HG03060 (cell line): ENCODE measurements around the gene SERPING1.

Experiments
- ATAC-seq: cut with Tn5 transposase; IDR thresholded peaks from one replicate; pipeline ENCODE4 v1.9.1; 2021; ENCODE audit warnings: low read depth, moderate number of reproducible peaks; ENCODE audit not compliant: unreplicated experiment

The SERPING1 gene

GRCh38 chr11:57635246-57635645 is 37.8 kb downstream of the SERPING1 start:
- no peak for ATAC-seq

DNA sequence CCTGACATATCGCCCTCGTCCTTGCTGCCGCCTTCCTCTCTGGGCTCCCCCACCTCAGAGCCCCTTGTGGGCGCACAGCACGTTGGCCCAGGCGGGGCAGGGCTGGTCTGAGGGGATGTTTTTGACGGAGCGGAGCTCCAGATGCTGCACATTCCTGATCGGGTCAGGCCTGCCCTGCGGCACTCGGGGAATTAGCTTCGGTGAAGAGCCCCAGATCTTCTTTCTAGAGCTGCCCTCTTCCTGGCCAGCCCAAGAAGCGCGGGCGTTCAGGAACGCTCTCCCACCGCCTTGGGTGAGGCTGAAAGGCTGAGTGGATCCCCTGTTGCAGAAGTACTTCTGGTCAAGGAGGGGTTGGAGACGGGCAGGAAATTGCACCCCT is 40.1 kb downstream of the SERPING1 start:
- ATAC-seq, result no peak

DNA sequence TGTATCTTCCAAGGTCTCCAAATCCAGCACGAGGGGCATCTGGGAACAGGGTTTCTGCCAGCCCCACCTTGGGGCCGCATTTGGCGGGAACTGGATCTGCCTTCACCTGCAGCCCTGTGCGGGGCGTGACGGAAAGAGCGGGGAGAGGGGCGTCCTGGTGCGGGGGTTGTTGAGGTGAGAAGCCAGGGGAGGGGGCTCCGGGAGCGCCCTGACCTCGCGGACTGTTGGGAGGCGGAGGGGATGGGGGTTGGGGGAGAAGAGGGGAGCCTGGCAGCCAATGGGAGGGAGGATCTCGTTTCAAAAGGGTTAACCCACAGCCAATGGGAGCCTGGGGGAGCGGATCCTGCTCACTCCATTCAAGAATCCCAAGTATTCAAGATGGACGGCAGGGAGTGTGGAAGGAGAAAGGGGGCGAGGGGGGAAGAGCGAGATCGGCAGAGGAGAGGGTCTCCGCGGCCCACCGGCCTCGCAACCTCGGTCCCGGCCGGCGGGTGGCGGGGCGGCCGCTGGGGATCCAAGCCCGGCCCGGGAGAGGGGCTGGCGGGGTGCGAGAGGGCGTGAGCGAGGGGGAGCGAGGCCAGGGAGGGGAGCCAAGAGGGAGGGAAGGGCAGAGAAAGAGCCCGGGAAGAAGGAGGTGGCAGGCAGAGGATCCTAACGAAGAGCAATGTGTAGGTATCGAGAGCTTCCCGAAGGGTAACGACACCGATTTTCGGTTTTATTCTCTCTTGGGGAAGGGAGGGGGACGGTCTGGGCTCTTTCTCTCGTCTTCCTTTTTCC is 40.7 kb downstream of the SERPING1 start:
- ATAC-seq, result no peak

DNA sequence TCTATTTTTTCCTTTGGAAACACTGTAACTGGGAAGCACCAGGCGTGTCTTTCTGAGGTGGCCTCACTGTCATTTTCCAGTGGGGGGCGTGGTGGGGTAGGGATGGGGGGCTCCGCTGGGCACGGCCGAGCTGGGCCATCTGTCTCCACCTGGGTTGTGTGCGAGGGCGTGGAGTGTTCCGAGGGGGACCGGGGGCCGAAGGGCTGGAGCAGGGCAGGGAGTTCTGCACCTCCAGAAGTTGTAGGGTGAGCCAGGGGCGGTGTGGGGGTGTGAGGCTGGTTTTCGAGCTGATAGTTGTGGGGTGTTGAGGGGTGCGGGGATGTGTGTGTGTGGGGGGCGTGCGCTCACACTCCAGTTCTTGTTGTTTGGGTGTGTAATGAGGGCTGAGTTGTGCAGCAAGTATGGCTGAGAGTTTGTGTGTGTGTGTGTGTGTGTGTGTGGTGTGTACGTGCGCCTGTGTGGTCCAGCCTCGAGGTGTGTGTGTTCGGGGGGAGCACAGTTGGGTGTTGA is 41.4 kb downstream of the SERPING1 start:
- ATAC-seq, result no peak

- no peak for ATAC-seq
Observed at GRCh38 chr11:57639321-57640067, 42.0 kb downstream of the SERPING1 start.

DNA sequence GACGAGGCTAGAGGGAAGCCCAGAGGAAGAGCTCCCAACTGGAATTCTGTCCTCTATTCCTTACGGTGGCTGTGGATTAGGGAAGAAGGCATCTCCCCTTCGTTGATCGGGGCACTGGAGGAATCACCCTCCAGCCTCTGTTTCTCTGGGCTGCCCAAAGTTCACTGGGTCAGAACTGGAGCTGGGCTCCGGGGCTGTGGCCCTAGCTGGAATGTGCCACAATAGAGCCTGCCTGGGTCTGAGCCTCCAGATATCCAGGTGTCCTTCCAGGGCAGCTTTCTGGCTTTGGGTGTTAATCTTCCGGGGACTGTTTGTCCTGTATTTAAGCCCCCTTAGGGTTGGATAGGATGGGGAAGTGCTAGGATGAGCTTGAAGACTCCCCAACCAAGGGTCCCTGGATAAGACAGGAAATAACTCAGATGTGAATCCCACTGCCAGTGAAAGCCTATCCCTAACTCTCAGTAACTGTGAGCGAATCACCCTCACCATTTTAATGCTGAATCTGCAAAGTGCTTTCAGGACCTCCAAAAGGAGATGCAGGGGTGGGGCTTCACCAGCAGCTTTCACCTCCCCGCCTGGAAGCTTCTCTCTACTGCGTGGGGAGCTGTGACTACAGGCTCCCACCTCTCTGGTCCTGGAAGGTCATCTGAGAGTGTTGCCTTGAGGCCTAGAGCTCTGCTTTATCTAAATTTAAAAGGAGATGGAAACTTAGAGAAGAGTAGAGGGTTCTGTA is 42.7 kb downstream of the SERPING1 start:
- no peak for ATAC-seq

DNA sequence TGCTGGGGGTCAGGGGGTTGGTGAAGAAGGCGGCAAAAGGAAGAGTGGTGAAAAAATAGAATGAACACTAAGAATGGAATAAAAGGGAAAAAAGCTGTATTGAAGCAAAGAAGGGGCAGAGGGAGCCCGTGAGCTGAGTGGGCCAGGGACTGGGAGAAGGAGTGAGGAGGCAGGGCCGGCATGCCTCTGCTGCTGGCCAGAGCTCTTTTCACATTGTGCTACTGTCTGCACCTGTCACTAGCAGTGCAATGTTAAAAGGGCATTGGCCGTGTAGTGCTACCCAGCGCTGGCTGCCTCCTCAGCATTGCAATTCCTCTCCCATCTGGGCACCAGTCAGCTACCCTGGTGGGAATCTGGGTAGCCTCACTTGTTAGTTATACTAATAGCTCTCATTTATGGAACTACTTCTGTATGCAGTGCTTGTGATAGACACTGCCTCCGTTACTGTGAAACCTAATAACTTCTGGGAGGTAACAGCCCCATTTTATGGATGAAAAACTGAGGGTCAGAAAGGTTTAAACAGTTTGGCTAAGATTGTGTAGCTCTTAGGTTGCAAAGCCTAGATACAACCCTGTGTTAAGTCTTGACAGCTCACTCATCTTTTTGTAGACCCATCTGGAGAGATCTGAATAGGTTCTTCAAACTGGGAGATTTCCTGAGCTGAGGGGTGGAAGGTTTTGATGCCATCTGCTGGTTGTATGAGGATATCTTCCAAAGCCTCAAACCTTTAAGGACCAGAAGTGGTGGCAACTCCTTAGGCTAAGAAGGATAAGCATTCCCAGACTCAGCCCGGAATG is 43.7 kb downstream of the SERPING1 start:
- ATAC-seq, result no peak

- no peak for ATAC-seq
Observed at GRCh38 chr11:57643802-57644201, 46.3 kb downstream of the SERPING1 start.

GRCh38 chr11:57644748-57645688 is 47.5 kb downstream of the SERPING1 start:
- no peak for ATAC-seq

- ATAC-seq, result no peak
Observed at GRCh38 chr11:57645689-57646085, 48.2 kb downstream of the SERPING1 start.

GRCh38 chr11:57646194-57646798 is 48.8 kb downstream of the SERPING1 start:
- ATAC-seq, result no peak

DNA sequence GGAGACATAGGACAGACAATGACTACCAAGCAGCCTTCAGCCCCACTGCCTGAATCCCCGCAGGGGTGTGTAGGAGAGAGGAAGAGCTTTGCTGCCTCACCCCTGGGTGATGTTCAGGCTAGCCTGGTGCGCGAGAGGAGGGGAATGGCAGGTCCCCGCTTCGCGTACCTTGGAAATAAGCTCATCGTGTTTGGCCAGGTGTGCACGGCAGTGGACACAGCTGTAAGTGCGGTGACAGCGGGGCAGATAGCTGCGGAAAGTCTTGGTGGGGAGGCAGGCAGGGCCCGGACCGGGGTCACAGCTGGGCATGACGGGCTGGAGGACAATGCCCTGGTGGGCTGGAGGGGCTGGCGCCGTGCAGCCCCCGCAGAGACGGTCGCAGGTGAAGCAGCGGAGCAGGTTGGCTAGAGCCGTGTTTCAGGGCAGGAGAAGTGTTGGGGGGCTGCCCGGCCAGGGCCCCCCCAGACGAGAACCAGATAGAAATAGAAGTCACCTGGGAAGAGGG is 49.4 kb downstream of the SERPING1 start:
- no peak for ATAC-seq

GRCh38 chr11:57647372-57647771 is 49.9 kb downstream of the SERPING1 start:
- no peak for ATAC-seq

GRCh38 chr11:57647960-57648800 is 50.7 kb downstream of the SERPING1 start:
- ATAC-seq, result no peak

- ATAC-seq, result no peak
Observed at GRCh38 chr11:57648801-57649735, 51.6 kb downstream of the SERPING1 start.

DNA sequence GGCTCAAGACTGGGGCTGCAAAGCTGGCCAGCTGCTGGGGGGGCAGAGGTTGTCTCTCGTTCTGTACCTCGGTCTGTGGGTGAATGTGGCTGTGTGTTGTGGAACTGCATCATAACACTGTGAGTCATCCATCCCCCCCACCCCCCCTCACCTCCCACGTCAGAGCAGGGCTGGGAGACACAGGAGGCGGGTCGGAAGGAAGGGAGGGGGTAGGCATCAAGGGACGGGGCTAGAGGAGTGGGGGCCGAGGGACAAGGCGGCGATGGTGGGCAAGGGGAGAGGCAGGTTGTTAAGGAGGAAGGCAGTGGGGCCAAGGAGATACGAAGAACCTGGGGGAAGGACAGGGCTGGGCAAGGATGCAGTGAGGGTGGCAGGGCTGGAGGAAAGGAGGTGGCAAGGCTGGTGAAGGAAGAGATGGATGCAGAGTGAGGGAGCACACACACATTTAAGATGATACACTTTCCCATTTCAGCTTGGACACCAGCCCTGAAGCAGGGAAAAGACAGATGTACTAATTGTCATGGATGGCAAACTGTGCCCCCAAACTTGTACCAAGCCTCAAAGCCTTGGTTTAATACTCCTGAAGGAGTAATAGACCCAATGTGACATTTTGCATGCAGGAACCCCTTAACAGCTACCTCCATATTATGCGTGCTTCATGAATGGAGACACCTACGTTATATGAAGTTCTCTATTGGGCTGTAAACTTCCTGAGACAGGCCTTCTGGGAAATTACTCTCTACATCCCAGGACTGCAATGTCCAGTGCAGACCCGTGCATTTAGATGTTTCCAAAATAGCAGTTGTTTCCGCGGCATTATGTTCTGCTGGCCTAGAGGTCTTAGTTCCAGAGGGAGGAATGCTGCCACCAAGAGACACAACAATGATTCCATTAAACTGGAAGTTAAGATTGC is 52.6 kb downstream of the SERPING1 start, which contains the start of gene YPEL4:
Gene YPEL4 (minus strand): TSS at position 87 of the 913 bp plus-strand sequence. CDS start 2,805 bp downstream, outside the sequence.
- ATAC-seq, result no peak
